Measurements from ENCODE around the gene RAB3C. TPM values are rescaled to one million over a fixed set of nuclear protein-coding genes. Genes with fewer than 3 reads are reported as not detected.

Gene RAB3C
- total RNA-seq, 4 donors from 2014 or later, result under 0.01 to 1.2 (median 0.41) TPM

DNA sequence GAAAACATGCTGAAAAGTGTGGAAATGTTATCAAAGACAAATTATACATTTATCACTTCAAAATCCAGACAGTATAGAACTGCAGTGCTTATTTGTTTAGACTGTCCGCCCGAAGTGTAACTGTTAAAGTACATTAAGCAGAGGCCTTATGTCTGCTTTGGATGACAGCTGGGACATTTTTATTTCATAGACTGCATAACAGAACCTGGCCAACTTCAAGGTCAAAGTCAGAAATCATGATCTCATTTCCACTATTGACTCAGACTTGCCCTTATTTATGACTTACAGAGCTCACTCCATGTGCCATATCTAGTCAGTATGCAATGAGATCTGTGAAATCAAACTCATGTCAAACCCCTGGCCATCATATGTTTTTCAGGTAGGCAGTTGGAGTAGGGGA, 87.7 kb downstream of the RAB3C start:
- intact Hi-C loops (cut with DNase I), result no loop called here
- TF ChIP-seq, protein P1, sequence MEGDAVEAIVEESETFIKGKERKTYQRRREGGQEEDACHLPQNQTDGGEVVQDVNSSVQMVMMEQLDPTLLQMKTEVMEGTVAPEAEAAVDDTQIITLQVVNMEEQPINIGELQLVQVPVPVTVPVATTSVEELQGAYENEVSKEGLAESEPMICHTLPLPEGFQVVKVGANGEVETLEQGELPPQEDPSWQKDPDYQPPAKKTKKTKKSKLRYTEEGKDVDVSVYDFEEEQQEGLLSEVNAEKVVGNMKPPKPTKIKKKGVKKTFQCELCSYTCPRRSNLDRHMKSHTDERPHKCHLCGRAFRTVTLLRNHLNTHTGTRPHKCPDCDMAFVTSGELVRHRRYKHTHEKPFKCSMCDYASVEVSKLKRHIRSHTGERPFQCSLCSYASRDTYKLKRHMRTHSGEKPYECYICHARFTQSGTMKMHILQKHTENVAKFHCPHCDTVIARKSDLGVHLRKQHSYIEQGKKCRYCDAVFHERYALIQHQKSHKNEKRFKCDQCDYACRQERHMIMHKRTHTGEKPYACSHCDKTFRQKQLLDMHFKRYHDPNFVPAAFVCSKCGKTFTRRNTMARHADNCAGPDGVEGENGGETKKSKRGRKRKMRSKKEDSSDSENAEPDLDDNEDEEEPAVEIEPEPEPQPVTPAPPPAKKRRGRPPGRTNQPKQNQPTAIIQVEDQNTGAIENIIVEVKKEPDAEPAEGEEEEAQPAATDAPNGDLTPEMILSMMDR (IDR thresholded peaks at IDR 0.05), result no peak
- TF ChIP-seq POLR2A (IDR thresholded peaks at IDR 0.05), result no peak

DNA sequence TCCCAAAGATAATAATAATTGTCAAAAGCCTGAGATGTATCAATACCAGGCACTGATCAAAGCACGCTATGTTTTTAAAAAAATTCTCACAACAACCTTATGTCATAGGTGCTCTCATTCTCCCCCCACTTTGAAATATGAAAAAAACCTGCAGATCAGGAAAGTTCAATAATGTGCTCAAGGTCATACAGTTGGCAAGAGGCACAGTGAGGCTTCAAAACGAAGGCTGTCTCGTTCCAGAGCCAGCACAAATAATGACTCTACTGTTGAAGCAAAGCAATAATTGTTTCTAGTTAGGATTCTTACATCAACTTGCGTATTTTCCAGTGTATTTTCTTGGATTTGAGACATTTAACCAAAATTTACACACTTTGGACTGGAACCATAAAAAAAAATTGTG, 88.3 kb downstream of the RAB3C start:
- H3K27ac ChIP-seq, result no peak overlapping the region
- TF ChIP-seq, protein P1 (IDR thresholded peaks at IDR 0.05), result no peak
- no peak for TF ChIP-seq POLR2A (IDR thresholded peaks at IDR 0.05)
- H3K4me1 ChIP-seq, result no peaks in the 10 kb centered on the region
- intact Hi-C loops (cut with DNase I), result no loop called here
- H3K36me3 ChIP-seq, result no peaks in the 10 kb centered on the region
- no peaks in the 10 kb centered on the region for H3K9me3 ChIP-seq
- H3K4me3 ChIP-seq (replicated peaks in 1 of 3), result no peak overlapping the region
- no peak for DNase-seq
- 67 to 79% methylated on average over 4 of the region's 4 CpGs for WGBS, 2 donors
- no peaks in the 10 kb centered on the region for H3K27me3 ChIP-seq

More for the DNA sequence above, 87.7 kb downstream of the RAB3C start:
- Histone ChIP-seq H3K4me1 (no peaks in the 10 kb centered on the region), H3K9me3 (no peaks in the 10 kb centered on the region), H3K4me3 (replicated peaks in 1 of 3) (no peak overlapping the region), H3K27ac (no peak overlapping the region), H3K36me3 (no peaks in the 10 kb centered on the region), H3K27me3 (no peaks in the 10 kb centered on the region)
- no peak for DNase-seq
- 57 to 82% methylated on average over 2 of the region's 2 CpGs for WGBS, 2 donors

- whole genome bisulfite sequencing, 2 donors, result 85 to 89% methylated on average over 2 of the region's 2 CpGs
- Histone ChIP-seq H3K4me3 (replicated peaks in 1 of 3) (no peak overlapping the region), H3K36me3 (no peaks in the 10 kb centered on the region), H3K4me1 (no peaks in the 10 kb centered on the region), H3K27me3 (no peaks in the 10 kb centered on the region), H3K27ac (no peak overlapping the region), H3K9me3 (no peaks in the 10 kb centered on the region)
- DNase-seq, result no peak
- TF ChIP-seq, protein P1 (IDR thresholded peaks at IDR 0.05), result no peak
- no peak for TF ChIP-seq POLR2A (IDR thresholded peaks at IDR 0.05)
- intact Hi-C loops (cut with DNase I), result no loop called here
These were observed 89.6 kb downstream of the RAB3C start for GRCh38 chr5:58672521-58672920.

DNA sequence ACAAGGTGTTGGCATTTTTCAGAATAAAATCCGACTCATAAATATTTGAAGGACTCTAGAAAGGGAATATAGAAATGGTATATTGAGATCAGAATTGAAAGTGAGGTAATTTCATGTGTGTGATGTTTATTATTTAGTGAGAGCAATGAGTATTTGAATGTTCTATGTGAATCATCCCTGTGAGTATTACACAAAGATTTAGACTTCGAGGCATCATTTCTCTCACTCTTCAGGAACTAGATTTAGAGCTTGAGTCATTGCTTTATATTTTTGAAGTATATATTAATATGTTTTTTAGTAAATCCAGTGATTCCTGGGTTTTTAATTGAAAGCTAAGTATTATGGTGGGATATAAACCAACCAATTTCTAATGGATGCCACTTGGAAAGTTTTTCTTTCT, 91.2 kb downstream of the RAB3C start:
- intact Hi-C loops (cut with DNase I), result no loop called here
- 88 to 89% methylated on average over 2 of the region's 2 CpGs for WGBS, 2 donors
- Histone ChIP-seq H3K36me3 (no peaks in the 10 kb centered on the region), H3K9me3 (no peaks in the 10 kb centered on the region), H3K4me1 (no peaks in the 10 kb centered on the region), H3K4me3 (replicated peaks in 1 of 3) (no peak overlapping the region), H3K27me3 (no peaks in the 10 kb centered on the region), H3K27ac (no peak overlapping the region)
- TF ChIP-seq, protein P1 (IDR thresholded peaks at IDR 0.05), result no peak
- TF ChIP-seq POLR2A (IDR thresholded peaks at IDR 0.05), result no peak
- DNase-seq, result no peak

DNA sequence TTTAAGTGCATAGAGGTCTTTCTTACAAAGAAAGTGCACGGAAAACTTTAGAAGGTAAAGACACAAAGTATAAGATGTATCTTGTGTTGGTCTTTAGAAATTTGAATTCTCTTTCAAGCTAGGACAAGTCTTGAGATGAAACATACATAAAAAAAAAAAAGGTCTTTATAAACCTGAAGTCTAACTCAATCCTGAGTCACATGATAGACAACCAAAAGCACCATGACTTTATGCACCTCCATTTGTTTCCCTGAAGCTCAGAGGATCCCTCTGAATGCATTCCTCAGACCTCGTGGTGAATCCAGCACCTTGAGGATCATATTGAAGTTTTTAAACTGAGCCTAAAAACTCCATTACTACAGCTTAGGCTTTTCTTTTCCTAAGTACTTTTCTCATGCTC, 91.8 kb downstream of the RAB3C start:
- TF ChIP-seq POLR2A (IDR thresholded peaks at IDR 0.05), result no peak

DNA sequence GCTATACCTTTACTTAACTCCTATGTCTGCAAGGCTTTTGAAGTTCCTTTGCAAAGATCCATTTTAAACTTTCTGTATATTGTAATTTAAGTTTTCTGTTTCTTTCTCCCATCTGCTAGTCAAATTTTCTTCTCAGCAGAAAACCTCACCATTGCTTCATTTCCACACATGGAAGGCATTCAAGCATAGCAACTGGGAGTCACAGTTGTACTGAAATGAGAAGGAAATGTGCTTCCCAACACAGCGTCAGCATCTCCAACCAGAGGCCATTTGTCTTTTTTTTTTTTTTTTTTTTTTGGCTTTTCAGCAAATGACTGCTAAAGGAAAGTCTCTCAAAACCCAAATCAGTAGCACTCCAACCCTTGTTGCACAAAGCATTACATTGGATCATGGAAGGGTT, 92.5 kb downstream of the RAB3C start:
- no peak for TF ChIP-seq POLR2A (IDR thresholded peaks at IDR 0.05)
- 49 to 65% methylated on average over 1 of the region's 1 CpG for WGBS, 2 donors

More for the DNA sequence above, 91.8 kb downstream of the RAB3C start:
- Histone ChIP-seq H3K9me3 (no peaks in the 10 kb centered on the region), H3K36me3 (no peaks in the 10 kb centered on the region), H3K4me1 (no peaks in the 10 kb centered on the region), H3K27me3 (no peaks in the 10 kb centered on the region), H3K27ac (no peak overlapping the region), H3K4me3 (replicated peaks in 1 of 3) (no peak overlapping the region)
- no peak for DNase-seq
- intact Hi-C loops (cut with DNase I), result no loop called here
- WGBS, 2 donors, result 69 to 78% methylated on average over 2 of the region's 2 CpGs

More for the DNA sequence above, 92.5 kb downstream of the RAB3C start:
- Histone ChIP-seq H3K36me3 (no peaks in the 10 kb centered on the region), H3K4me1 (no peaks in the 10 kb centered on the region), H3K4me3 (replicated peaks in 1 of 3) (no peak overlapping the region), H3K27ac (no peak overlapping the region), H3K9me3 (no peaks in the 10 kb centered on the region), H3K27me3 (no peaks in the 10 kb centered on the region)
- intact Hi-C loops (cut with DNase I), result no loop called here
- no peak for DNase-seq
